8988T (cell line): ENCODE data around the gene AFDN.

Experiments
- DNase-seq: peaks from one replicate; pipeline ENCODE4 v3.0.0; 2011

Gene AFDN

DNA sequence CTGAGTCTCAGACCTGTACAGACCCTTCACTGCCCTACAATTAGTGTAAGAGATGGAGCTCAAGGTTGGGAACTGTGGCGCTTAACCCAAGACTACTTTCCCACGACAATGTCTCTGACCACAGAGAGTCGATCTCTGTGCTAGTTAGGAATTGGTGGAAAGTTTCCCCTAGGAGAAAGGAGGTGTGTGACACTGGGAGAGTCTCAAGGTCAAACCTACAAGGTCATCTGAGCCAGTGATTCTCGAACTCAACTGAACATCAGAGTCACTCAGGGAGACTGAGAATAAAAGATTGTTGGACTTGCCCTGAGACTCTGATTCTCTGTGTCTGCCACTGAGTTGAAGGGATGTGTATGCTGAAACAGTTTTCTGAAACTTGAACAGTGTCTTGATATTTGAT lies 9.7 kb upstream of the AFDN start:
- DNase-seq = no peak

DNA sequence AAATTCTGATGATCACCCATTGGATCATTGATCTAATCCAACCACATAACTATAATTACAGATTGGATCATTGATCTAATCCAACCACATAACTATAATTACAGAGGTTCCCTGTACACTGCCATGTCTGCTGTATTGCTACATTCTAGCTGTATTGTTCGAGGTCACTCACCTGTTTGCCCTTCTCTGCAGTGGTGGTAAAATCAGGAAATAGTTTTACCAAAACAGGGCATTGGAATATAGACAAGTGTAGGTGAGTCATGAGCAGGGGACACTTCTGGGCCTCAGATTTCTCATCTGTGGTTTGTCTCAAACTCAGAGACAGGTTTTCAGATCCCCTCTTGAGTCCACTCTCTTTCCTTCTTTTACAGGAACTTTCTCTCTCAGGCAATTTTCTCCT lies 9.0 kb upstream of the AFDN start:
- no peak for DNase-seq

DNA sequence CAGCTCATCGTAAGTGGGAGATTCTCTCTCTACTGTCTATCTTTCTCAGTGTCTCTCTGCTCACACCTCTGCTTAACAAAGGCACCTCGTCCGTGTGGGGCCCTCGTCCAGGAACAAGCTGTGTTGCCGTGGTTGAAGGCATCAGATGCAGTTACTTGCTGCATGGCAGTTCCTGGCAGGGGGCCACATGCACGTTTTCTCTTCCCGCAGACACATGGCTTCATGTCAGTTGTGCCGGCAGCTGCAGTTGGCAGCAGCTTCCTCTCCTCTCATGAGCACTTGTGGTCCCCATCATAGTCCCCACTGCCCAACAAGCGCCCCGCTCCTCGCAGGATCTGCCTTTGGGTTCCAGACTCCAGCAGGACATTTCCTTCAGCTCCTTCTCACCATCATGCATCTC lies 7.1 kb upstream of the AFDN start:
- no peak for DNase-seq

DNA sequence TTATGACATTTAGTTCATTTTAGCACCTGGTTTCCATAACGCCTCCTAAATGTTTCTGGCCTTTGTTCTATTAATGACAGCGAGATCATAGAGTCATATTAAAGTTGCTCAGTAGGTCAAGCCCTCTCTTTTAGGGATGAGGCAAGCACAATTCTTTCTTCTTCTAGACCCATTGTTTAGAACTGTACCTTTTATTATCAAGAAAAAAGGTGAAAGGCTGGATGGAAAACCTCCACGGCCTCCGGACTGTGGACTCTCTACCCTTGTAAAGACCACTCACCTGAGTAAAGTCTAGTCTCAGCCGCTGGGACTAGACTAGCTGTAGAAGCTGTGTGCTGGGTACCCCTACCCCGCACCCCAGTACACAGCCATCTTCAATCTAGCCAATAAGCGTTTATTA lies 6.0 kb upstream of the AFDN start:
- DNase-seq = no peak

DNA sequence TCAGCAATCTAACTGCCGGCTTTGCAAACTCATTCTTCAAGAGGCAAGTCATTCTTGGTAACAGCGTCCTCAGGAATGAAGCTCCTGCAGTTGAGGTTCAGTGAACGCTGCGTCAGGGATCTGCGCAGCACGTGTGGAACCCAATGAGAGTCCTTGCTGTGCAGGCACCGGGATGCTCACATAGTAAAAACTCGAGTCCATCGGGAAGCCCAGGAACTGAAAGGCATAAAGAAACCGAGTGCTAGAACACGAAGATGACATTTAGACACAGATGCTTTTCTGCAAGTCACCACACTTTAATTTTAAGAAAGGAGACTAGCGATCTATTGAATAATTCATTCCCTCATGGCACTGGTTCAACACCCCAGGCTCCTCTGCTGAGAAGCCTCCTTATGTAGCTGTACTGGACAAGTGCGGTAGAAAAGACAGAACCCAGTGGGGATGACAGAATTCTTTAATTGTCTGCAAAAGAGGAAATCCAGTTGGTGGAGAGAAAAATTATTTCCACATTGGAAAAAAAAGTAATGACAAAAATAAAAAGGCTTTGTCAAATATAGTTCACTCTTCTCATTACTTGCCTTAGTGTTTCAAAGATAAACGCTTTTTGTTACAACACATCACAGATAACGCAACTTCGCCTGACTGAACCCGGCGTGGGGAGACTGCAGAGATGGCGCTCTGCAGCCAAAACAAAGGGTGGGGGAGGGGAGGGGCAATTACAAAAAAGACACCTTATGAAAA lies 1.9 kb upstream of the AFDN start:
- DNase-seq = no peak

DNA sequence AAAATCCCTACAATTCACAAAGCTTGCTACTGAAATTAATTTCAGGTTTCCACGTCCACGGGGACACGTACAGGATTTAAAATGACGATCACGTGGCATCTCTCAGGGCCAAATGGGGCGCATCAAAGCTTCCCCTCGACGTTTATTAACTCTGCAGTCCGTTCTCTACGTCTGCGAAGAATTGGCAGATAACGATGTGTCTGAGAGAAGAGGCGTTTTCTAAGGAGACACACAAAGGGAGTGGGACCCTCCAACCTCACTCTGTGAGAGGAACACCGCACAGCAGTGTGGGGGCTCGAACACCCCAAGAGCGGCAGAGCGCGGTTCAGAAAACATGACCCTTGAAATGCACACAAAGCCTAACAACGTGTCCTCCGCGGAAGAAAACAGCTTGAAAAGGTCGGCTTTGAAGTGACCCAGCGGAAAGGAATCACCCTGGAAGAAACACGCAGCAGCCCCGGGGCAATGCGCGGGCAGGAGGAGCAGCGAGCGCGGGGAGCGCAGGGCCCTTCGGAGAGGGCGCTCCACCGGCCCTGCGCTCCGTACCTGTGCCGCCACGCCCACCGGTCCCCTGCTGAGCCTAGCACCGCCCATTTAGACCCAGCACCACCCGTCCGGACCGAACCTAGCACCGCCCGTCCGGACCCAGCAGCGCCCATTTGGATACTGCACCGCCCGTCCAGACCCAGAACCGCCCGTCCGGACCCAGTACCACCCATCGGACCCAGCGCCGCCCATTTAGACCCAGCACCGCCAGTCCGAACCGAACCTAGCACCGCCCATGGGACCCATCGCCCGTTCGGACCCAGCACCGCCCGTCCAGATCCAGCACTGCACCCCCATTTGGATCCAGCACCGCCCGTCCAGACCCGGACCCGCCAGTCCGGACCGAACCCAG lies 1.1 kb upstream of the AFDN start:
- DNase-seq = peak; percentile 88

DNA sequence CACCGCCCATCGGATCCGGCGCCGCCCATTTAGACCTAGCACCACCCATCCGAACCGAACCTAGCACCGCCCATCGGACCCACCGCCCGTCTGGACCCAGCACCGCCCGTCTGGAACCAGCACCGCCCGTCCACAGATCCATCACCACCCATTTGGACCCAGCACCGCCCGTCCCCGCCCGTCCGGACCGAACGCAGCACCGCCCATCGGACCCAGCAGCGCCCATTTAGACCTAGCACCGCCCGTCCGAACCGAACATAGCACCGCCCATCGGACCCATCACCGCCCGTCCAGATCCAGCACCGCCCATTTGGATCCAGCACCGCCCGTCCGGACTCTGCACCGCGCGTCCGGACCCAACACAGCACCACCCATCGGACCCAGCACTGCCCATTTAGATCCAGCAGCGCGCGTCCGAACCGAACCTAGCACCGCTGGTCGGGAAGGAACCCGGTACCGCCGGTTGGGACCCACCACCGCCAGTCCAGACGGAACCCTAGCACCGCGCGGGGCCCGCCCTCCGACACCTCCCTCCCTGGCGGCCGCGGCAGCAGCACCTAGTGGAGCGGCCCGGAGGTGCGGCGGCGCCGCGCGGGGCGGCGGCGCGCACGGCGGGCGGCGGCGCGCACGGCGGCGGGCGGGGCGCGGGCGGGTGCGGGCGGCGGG lies 348 bp upstream of the AFDN start:
- DNase-seq = peak; percentile 93

DNA sequence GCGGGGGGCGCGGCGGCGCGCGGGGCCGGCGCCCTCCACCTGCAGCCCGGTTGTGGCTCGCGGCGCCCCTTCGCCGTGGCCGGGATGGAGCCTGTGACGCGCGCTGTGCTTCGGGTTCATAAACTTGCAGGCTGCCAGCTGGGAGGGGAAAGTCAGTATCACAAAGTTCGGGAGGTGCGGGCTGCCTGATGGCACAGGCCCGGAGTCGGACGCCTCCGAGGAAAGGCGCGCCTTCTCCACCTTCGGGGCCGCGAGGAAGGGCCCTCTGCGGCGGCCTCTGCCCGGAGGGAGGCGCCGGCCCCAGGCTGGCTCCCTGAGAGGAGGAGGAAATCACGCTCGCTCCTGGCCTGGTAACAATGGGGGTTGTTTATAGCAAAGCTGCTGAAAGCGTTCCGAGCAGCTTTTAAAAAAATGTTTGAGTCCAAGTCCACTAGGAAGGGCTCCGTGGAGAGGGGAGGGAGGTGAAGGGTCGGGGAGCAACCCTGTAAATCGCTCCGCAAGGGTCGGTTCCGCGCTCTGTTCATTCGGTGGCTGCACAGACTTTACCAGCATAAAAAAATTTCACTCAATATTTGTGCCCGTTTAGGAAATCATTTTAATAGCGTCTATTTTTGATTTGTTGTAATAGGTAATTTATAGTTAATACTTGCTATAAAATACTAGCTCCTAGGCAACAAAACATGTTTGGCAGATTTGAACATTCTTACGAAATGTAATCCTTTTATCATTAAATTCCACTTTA lies 1.0 kb downstream of the AFDN start:
- DNase-seq = peak; percentile 69

DNA sequence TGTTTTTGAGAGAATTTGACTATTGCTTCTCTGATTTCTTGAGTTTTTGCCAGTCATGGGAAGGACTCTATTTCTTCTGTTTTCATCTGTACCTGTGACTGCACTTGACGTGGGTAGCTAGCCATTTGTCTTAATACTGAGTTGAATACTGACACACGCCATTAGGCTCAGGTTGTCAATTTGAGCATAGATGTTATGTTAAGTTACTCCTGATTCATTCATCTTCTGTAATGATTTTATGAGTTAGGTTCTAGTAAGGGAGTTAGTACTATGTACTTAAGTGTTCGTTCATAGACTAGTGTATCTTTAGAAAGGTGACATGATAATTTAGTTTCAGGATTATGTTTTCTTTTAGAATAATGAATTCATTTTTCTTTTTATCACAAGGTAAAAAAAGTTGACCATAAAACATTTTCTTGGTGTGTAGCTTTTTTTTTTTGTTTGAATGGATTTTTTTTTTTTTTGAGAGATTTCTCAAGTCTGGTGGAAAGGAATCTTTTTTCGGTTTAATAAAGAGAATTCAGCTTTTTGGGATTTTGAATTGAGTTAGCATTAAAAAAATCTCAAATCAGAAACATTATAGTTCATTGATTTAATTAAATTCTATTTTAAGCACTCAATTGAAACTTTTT lies 1.7 kb downstream of the AFDN start:
- DNase-seq = no peak

DNA sequence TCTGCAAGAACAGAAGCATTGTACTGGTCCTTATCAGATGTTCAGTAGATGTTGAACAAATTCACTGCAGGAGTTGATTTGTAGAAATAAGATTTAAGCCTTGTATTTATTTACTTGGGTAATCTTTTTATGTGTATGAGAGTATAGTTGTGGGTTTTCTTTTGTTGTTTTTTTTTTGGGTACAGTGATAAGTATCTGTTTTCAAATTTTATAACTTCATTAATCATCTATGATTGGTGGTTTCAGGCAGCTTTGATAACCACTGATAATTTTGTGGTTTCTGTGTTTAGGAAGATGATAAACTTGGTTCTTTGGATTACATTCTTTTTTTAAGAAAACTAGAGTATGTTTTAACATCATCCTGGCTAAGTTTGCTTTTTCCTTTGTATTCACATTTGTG lies 2.8 kb downstream of the AFDN start:
- DNase-seq = no peak

DNA sequence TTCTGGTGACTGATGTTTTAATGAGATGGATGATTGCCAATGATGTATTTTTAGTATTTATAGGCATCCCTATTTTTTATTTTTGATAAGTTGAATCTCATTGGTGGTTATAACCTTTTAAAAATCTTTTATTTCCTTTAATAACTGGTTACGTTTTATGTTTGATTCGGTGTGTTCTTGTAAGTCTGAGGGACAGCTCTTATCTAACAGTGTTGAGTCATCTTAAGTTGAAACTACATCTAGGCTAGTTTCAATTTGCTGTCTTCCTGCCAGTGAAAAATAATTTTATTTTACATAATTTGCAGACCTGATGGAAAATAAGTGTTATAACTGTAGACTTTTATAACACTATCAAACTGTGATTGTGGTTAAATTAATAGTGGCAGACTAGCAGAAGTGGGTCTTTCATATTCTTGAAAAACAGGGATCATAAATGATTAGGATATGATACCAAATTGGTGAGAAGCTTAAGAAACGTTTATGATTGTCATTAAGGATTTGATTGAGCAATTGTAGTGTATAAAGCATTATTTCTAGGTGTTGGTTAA lies 4.6 kb downstream of the AFDN start:
- DNase-seq = no peak

DNA sequence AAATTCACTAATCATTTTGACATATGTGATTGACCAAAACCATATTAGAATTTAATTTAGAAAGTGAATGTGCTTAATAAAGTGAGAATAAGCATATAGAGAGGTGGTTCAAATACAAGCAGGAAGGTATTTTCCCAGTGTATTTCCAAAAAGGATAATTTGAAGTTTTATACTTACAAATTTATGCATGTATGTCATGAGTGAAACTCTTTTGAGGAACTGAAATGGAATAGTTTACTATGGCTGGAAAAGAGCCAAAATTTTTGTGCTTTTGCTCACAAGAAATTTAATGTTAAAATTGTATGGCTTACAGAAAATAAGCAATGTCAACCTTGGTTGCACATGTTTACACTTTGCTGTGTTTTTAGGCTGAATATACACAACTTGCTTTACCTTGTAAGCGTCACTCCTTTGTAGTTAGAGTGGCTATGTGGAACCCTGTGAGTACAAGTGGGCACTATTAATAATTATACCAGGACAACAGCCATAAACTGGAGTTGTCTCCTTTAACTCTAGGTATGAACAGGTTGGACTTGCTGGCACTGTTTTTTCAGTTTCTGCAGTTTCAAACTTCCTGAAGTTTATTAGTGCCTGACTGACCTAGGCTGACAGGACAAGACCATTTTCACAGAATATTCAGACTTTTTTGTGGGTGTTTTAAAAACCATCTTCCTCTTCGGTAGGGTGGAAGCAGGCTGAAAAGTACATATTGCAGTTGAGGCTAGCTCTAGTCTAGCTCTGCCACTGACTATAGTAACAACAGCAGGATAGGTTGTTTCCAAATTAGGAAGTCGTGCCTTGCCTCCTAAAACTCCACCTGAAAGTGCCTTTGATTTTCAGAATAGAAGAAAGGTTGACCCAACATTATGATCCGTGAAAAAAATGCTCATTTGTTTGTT lies 6.0 kb downstream of the AFDN start:
- no peak for DNase-seq

DNA sequence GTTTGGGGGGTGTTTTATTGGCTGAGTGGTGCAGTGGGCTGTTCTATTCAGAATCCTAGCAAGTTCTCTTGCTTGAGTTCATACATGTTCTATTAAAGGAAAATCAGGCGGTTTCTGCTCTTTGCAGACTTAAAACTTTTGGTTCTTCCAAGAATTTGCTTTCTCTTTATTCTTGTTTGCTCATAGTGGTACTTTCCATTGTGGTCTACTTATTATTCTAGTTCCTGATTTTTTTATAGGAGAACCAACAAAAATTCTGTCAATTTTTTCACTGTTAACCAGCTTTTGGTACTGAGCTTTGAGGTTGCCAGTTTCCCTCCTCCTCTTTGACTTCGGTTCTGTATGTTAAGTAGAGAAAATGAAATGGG lies 6.7 kb downstream of the AFDN start:
- DNase-seq = no peak

DNA sequence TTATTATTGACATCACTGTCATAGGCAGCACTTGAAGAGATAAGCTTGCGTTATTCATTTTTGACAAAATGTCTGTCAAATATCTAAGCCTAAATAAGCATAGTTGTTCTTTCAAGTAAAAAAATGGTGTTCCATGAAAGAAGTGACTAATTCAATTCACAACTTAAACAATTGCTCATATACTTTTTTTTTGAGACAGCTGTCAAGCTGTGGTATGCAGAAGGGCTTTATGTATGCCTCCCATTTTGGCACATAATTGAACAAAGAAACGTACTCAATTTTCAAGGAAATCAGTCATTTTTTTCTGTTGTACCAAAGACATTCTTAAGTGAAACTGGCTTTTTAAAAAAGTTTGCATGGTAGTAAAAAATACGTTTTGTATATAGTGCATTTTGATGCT lies 8.5 kb downstream of the AFDN start:
- no peak for DNase-seq

DNA sequence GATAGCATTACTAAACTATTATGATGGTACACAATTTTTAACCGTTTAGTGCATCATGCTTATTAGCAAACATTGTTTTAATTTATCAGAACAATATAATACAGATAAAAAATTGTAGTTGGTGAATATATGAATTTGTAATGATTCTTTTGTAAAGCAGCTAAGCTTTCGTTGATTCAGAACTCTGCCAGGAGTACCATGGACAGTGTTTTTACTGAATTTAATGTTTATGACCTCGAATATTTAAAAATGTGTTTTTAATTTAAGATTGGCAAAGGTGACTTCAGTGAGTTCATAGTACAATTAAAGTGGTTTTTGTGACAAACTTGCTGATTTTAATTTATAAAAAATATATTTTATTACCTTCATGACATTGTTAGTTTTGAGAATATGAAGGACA lies 10.0 kb downstream of the AFDN start:
- DNase-seq = no peak

DNA sequence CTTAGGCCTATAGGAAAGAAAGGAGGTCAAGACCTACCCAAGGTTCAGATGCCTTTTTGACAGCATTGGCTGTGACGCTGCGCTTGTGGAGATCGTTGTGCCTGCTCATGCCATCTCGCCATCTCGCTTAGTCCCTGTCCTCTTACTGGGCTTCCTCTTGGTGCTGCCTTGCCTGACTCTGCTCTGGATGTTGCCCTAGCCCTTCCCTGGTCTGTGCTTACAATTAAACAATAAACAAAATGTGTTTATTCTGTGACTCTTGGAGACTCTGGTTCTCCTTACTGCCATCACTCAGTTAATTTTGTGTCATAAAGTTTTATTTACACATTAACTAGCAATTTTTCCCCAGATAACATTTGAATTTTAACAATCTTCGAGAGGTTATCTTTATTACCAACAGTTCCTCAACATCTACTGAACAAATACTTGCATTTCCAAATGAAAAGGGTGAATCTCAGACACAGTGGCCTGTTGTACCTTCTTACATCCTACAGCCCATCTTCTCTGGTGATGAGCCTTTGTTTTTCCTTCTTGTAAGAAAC lies 11.6 kb downstream of the AFDN start:
- DNase-seq = no peak

DNA sequence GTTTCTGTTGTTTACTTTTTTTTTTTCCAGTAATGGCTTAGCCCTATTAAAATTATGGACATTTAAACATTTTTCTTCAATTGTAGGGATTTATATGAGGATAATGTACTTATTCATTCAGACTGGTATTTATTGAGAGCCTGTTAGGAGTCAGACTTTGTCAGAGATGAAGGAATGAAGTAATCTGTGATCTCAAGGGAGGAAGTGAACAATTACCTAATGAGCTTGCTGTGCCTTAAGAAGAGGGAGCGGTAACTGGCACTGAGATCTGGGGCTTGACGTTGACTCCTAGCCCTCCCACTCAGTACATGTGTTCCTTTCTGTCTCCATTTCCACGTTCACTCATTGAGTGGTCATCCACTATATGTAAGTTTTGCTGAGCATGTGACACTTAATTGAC lies 12.6 kb downstream of the AFDN start:
- DNase-seq = no peak

DNA sequence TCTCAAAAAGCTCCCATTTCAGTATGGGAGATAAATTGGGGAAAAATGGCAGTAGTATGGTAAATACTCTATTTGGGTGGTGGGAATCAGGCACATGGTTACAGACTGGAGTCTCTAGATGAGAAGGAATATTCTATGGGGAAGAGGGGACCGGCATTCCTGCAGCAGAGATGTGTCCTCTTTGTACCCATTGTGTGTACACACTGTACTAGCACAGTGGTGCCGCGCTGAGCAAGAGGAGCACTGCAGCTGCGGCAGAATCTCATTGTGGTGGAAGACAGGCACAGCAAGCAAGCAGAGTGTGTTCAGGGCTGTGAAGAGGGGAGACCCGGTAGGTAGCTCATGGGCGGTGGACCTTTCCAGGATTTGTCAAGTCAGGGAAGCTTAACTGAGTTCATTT lies 13.0 kb downstream of the AFDN start:
- no peak for DNase-seq

DNA sequence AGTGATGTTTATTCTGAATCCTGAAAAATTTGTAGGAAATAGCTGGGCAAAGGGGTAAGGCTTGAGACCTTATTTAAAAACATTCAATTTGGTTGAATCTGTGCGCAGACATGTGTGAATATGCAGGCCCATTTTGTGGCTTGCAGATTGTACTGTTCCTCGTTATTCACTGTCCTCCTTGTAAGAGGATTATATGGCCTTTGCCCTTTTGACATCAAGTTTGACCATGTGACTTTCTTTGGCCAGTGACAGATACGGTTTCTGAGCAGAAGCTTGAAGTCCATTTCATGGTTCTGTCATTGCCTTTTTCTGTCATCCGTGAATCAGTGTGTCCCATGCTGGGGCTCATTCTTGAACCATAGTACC lies 13.4 kb downstream of the AFDN start:
- DNase-seq = no peak

DNA sequence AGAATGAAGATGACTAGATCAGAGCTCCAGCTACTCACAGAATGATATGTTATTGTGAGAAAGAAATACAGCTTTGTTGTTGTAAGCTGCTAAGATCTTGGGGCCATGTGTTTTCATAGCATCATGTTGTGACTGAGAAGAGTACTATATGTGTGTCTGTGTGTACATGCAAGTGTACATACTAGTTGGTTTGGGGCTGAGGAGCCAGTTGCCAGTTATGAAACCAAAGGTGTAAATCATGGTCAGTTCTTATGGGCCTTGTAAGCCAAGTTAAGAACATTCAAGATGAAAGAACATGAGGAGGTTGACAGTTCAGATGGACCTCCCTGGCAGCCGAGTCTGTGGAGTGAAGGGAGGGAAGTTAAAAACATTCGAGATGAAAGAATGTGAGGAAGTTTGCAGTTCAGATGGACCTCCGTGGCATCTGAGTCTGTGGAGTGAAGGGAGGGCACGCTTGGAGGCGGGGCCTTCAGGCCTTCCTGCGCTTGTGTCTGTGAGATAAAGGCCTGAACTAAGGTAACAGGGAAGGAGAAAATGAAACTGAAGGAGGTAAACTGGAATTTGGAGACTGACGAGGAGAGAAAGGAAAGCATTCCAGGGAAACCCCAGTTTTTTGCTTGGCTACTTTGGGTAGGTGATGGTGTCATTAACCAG lies 13.9 kb downstream of the AFDN start:
- DNase-seq = no peak

DNA sequence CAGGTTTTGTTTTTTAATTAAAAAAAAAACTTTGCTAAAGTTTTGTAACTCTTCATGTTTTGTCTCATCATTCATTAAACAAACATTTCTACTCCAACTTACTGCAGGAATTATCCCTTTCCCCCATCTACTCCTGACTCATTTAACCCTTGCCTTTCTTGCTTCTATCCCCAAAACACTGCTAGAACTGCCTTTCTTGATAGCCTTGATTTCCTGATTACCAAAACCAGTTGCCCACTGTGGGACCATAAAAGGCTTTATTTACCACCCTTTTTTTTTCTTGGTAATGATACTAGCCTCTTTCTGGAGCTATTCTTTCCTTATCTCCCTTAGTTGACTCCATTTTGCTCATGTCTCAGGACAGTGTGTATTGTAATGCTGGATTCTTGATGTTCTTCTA lies 15.3 kb downstream of the AFDN start:
- no peak for DNase-seq
